Astrocyte (in vitro differentiated cells and primary cell): ENCODE data around the gene LTB. TPM values are rescaled to one million over a fixed set of nuclear protein-coding genes. Genes with fewer than 3 reads are reported as not detected.
A peak's percentile ranks its signal among the peaks of the same experiment; 100 is the strongest.

ENCODE experiments used
- DNase-seq: peaks from one replicate; pipeline ENCODE4 v3.0.0-alpha.2; 2010; ENCODE audit warnings: low read depth
- FAIRE-seq: peaks from 2 replicates; lab custom pipeline; 2011; peaks lifted over from hg19 to GRCh38; lab: Jason Lieb, UNC
- H2AFZ ChIP-seq: 2 replicates; pipeline ENCODE4 v1.6.0; 2012; ENCODE audit warnings: low read depth, low read length, inconsistent platforms
- H3K27ac ChIP-seq: 2 replicates; pipeline ENCODE4 v1.5.1; 2011; ENCODE audit warnings: low read depth, low read length, inconsistent platforms
- H3K27me3 ChIP-seq: 2 replicates; pipeline ENCODE4 v1.6.0; 2011; ENCODE audit warnings: low read length, inconsistent platforms; ENCODE audit not compliant: insufficient read depth
- H3K36me3 ChIP-seq: 2 replicates; pipeline ENCODE4 v1.5.1; 2011; ENCODE audit warnings: low read length, inconsistent platforms; ENCODE audit not compliant: insufficient read depth
- H3K4me1 ChIP-seq: 2 replicates; pipeline ENCODE4 v1.5.1; 2011; ENCODE audit warnings: low read length, inconsistent platforms; ENCODE audit not compliant: insufficient read depth
- H3K4me2 ChIP-seq: 2 replicates; pipeline ENCODE4 v1.6.0; 2012; ENCODE audit warnings: low read length, inconsistent platforms
- H3K4me3 ChIP-seq: 2 replicates; pipeline ENCODE4 v1.5.1; 2011; ENCODE audit warnings: low read depth, mild to moderate bottlenecking, low read length, inconsistent platforms; ENCODE audit not compliant: insufficient read depth
- H3K79me2 ChIP-seq: 2 replicates; pipeline ENCODE4 v1.6.0; 2012; ENCODE audit warnings: mild to moderate bottlenecking, low read length, inconsistent platforms; ENCODE audit not compliant: insufficient read depth
- H3K9ac ChIP-seq: 2 replicates; pipeline ENCODE4 v1.6.0; 2012; ENCODE audit warnings: mild to moderate bottlenecking, low read length, inconsistent platforms
- H3K9me3 ChIP-seq: 2 replicates; pipeline ENCODE4 v1.5.1; 2012; ENCODE audit warnings: low read depth, mild to moderate bottlenecking, low read length, inconsistent platforms; ENCODE audit not compliant: insufficient read depth
- H4K20me1 ChIP-seq: 2 replicates; pipeline ENCODE4 v1.6.0; 2012; ENCODE audit warnings: low read length, inconsistent platforms; ENCODE audit not compliant: insufficient read depth
- H3K27ac Mint-ChIP-seq: one replicate; pipeline ENCODE4 v1.8.0; 2021; ENCODE audit warnings: mild to moderate bottlenecking, mixed read lengths; ENCODE audit not compliant: unreplicated experiment
- H3K27me3 Mint-ChIP-seq: one replicate; pipeline ENCODE4 v1.8.0; 2021; ENCODE audit warnings: low read depth, mixed read lengths; ENCODE audit not compliant: unreplicated experiment
- H3K36me3 Mint-ChIP-seq: one replicate; pipeline ENCODE4 v1.8.0; 2021; ENCODE audit warnings: low read depth, mixed read lengths; ENCODE audit not compliant: unreplicated experiment
- H3K4me1 Mint-ChIP-seq: one replicate; pipeline ENCODE4 v1.8.0; 2021; ENCODE audit warnings: low read depth, mixed read lengths; ENCODE audit not compliant: unreplicated experiment
- H3K4me3 Mint-ChIP-seq: one replicate; pipeline ENCODE4 v1.8.0; 2021; ENCODE audit warnings: mild to moderate bottlenecking, moderate library complexity, mixed read lengths; ENCODE audit not compliant: unreplicated experiment
- H3K9me3 Mint-ChIP-seq: one replicate; pipeline ENCODE4 v1.8.0; 2021; ENCODE audit warnings: mild to moderate bottlenecking, mixed read lengths; ENCODE audit not compliant: unreplicated experiment
- EZH2 ChIP-seq: IDR thresholded peaks from 2 replicates; pipeline ENCODE4 v1.6.1; 2012; ENCODE audit warnings: mild to moderate bottlenecking, low read length, inconsistent platforms; ENCODE audit not compliant: insufficient read depth
- total RNA-seq: library from RNA; stranded (reverse); gene quantifications from 2 replicates; pipeline ENCODE4 v1.2.1, GENCODE V29; 2021
- TF ChIP-seq, protein P1 (sequence below): IDR thresholded peaks from 2 replicates; pipeline ENCODE4 v1.5.1; 2011; ENCODE audit warnings: low read depth, mild to moderate bottlenecking, inconsistent platforms, low read length, moderate library complexity; ENCODE audit not compliant: insufficient read depth

Gene LTB
- total RNA-seq, 1 donor from 2014 or later, result 0.52 TPM

DNA sequence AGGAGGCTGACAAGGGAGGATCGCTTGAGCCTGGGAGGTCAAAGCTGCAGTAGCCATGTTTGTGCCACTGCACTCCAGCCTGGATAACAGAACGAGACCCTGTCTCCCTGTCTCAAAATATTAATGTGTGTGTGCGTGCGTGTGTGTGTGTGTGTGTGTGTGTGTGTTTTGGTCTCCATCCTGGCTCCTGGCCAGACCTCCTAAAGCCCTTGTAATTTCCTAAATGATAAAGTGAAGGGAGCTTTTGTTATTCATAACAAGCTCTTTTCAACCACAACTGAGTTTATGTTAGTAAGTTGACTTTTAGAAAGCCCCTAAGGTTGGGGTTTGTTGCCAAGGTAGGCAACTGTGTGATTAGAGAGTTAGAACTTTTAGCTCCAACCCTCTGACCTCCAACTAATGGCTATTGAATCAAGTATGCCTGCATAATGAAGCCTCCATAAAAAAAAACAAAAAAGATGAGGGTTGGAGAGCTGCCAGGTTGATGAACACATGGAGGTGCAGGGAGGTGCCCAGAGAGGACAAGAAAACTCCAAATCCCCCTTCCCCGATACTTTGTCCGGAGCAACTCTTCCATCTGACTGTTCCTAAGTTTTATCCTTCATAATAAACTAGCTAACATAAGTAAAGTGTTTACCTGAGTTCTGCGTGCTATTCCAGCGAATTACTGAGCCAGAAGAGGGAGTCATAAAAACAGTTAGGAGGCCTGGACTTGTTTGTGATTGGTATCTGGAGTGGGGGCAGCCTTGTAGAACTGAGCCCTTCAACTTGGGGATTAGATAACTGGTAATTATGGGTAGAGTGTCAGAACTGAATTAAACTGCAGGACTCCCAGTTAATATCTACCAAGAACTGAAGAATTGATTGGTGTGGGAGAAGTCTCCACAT is 27.5 kb upstream of the LTB start:
- H3K27ac ChIP-seq, result no peak overlapping the region
- H3K36me3 Mint-ChIP-seq, result no peaks in the 10 kb centered on the region
- H3K9ac ChIP-seq, result no peak overlapping the region
- no peaks in the 10 kb centered on the region for H3K9me3 ChIP-seq
- no peak for TF ChIP-seq EZH2
- TF ChIP-seq, protein P1, sequence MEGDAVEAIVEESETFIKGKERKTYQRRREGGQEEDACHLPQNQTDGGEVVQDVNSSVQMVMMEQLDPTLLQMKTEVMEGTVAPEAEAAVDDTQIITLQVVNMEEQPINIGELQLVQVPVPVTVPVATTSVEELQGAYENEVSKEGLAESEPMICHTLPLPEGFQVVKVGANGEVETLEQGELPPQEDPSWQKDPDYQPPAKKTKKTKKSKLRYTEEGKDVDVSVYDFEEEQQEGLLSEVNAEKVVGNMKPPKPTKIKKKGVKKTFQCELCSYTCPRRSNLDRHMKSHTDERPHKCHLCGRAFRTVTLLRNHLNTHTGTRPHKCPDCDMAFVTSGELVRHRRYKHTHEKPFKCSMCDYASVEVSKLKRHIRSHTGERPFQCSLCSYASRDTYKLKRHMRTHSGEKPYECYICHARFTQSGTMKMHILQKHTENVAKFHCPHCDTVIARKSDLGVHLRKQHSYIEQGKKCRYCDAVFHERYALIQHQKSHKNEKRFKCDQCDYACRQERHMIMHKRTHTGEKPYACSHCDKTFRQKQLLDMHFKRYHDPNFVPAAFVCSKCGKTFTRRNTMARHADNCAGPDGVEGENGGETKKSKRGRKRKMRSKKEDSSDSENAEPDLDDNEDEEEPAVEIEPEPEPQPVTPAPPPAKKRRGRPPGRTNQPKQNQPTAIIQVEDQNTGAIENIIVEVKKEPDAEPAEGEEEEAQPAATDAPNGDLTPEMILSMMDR, result no peak
- H2AFZ ChIP-seq, result no peak overlapping the region
- H3K27me3 ChIP-seq, result no peaks in the 10 kb centered on the region
- H3K4me2 ChIP-seq, result no peak overlapping the region
- no peak for FAIRE-seq
- H3K27me3 Mint-ChIP-seq, result peaks cover 2% of the 10 kb centered on the region
- no peaks in the 10 kb centered on the region for H4K20me1 ChIP-seq
- no peaks in the 10 kb centered on the region for H3K36me3 ChIP-seq
- peak overlapping the region; percentile 26 for H3K27ac Mint-ChIP-seq
- H3K9me3 Mint-ChIP-seq, result no peaks in the 10 kb centered on the region
- DNase-seq, result no peak
- H3K79me2 ChIP-seq, result no peaks in the 10 kb centered on the region
- no peak overlapping the region for H3K4me3 Mint-ChIP-seq
- H3K4me1 ChIP-seq, result no peaks in the 10 kb centered on the region
- H3K4me1 Mint-ChIP-seq, result no peaks in the 10 kb centered on the region
- no peak overlapping the region for H3K4me3 ChIP-seq

DNA sequence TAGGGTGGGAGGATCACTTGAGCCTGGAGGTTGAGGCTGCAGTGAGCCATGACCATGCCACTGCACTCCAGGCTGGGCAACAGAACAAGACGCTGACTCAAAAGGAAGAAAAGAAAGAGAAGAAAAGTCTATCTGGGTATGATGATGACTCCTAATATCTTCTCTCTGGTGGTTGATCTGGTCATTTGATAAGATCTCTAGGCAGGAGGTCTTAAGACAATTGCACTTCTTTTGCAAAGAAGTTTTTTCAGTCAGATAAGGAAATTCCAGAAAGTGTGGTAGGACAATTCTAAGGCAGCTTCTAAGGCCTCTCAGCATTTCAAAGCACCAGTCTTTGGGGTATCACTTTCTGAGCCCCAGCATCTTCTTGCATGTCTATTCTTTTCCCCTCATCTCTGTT is 25.1 kb upstream of the LTB start:
- Histone ChIP-seq H3K27ac (no peak overlapping the region), H2AFZ (no peak overlapping the region), H4K20me1 (no peaks in the 10 kb centered on the region), H3K27me3 (no peaks in the 10 kb centered on the region), H3K9ac (no peak overlapping the region), H3K4me1 (no peaks in the 10 kb centered on the region), H3K4me3 (no peak overlapping the region), H3K79me2 (no peaks in the 10 kb centered on the region), H3K36me3 (no peaks in the 10 kb centered on the region), H3K4me2 (no peak overlapping the region), H3K9me3 (no peaks in the 10 kb centered on the region)
- no peaks in the 10 kb centered on the region for H3K36me3 Mint-ChIP-seq
- no peak for FAIRE-seq
- H3K27me3 Mint-ChIP-seq, result peaks cover 2% of the 10 kb centered on the region
- TF ChIP-seq, protein P1, result no peak
- no peak for TF ChIP-seq EZH2
- no peak overlapping the region for H3K27ac Mint-ChIP-seq
- no peak overlapping the region for H3K4me3 Mint-ChIP-seq
- H3K4me1 Mint-ChIP-seq, result no peaks in the 10 kb centered on the region
- no peak for DNase-seq
- H3K9me3 Mint-ChIP-seq, result no peaks in the 10 kb centered on the region

DNA sequence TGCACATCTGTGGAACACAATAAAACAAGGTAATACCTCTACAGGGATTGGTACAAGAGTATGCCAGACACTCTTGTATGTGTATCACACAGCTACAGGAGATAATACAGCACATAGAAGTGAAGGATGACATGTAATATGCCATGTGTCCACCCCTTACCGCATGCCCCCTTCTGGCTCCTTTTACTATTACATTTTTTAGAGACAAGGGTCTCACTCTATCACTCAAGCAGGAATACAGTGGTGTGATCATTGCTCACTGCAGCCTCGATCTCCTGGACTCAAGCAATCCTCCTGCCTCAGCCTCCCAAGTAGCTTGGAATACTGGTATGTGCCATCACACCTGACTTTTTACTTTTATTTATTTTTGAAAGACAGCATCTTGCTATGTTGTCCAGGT is 14.8 kb upstream of the LTB start:
- H3K27ac Mint-ChIP-seq, result no peak overlapping the region
- Histone ChIP-seq H2AFZ (no peak overlapping the region), H3K4me3 (no peak overlapping the region), H3K36me3 (no peaks in the 10 kb centered on the region), H4K20me1 (no peaks in the 10 kb centered on the region), H3K27ac (no peak overlapping the region), H3K79me2 (no peaks in the 10 kb centered on the region), H3K9ac (no peak overlapping the region), H3K4me2 (no peak overlapping the region), H3K9me3 (no peaks in the 10 kb centered on the region), H3K27me3 (no peaks in the 10 kb centered on the region), H3K4me1 (no peaks in the 10 kb centered on the region)
- H3K27me3 Mint-ChIP-seq, result no peaks in the 10 kb centered on the region
- FAIRE-seq (no peak), DNase-seq (no peak)
- H3K4me1 Mint-ChIP-seq, result no peaks in the 10 kb centered on the region
- no peaks in the 10 kb centered on the region for H3K36me3 Mint-ChIP-seq
- H3K9me3 Mint-ChIP-seq, result no peaks in the 10 kb centered on the region
- H3K4me3 Mint-ChIP-seq, result no peak overlapping the region
- TF ChIP-seq EZH2, result no peak
- TF ChIP-seq, protein P1, result peak; percentile 32
